ENCODE results near the gene DIS3L2.
"Not testable (repeated sequence)": the region's sequence is repeated elsewhere in the genome, so short reads cannot be mapped to it uniquely, and the experiment has no call there.

The DIS3L2 gene

DNA sequence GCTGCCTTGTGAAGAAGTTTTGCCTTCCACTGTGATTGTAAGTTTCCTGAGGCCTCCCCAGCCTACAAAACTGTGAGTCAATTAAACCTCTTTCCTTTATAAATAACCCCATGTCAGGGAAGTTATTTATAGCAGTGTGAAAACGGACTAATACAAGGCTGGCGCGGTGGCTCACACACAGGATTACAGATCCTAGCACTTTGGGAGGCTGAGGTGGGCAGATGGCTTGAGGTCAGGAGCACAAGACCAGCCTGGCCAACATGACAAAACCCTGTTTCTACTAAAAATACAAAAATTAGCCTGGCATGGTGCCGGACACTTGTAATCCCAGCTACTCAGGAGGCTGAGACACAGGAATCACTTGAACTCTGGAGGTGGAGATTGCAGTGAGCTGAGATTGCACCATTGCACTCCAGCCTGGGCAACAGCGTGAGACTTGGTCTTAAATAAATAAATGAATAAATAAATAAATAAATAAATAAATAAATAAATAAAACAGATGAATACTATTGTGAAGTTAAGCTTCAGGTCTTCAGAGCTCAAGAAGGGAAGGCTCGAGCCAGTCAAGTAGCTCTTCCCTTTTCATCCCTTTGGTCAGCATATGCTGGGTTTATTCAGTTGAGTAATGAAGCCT, 154.3 kb downstream of the DIS3L2 start:
- DNase-seq (ENCODE audit: low read depth in 2 of 2) = not testable (repeated sequence)

DNA sequence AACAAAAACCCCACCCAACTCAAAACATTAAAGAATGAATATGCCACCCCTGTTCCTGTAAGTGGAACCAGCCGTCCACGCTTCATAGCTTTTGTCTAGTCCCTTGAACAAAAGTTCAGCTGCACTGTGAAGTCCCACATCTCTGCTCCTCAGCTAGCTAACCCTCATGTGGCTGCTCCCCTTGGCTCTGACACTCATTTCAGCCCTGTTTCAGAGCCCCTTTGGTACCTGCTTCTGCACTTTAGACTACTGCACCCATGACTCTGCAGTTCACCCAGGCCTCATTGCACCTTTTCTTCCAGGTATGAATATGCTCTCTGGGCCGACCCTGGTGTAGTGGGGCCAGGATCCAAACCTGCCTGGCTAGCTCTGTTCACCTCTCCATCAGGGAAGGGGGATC, 155.3 kb downstream of the DIS3L2 start:
- no peak for DNase-seq (ENCODE audit: low read depth in 2 of 2)

DNA sequence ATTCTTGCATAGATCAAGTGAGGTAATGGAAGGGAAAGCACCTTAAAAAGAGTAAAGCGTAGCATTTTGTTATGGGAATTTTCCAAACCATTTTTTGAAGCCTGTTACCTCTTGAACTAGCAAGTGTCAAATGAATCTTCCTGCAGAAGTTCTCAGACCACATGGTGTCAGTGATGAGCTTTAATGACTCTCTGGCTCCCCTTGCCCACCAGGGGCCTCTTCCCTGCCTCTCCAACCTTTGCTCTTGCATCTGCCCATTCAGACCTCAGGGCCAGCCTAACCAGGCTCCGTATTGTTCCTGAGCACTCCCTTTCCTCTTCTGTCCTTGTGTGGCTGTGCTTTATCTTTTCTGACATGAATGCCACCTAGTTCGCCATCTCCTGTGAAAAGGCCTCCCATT, 155.9 kb downstream of the DIS3L2 start:
- no peak for DNase-seq (ENCODE audit: low read depth in 2 of 2)

GRCh38 chr2:232120911-232121310, 159.4 kb downstream of the DIS3L2 start:
- no peak for DNase-seq (ENCODE audit: low read depth in 2 of 2)

DNA sequence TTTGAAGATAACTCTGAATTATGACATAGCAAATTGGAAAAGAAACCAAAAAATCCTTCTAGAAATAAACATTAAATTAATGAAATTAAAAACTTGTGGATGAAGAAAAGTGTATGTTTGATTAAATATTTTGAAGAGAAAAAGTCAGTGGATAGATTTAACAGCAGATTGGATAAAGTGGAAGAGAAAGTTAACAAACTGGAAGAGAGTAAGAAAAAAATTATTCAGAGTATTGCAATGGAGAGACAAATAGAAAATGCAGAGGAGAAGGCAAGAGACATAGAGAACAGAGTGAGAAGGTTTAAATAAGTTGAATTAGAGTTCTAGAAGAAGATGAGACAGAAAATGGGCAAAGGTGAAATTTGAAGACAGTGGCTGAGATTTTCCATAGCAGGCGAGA, 162.8 kb downstream of the DIS3L2 start:
- no peak for DNase-seq (ENCODE audit: low read depth in 2 of 2)

- DNase-seq (ENCODE audit: low read depth in 2 of 2) = no peak
Measured at GRCh38 chr2:232126301-232127099, 165.0 kb downstream of the DIS3L2 start.

- DNase-seq (ENCODE audit: low read depth in 2 of 2) = no peak
Measured at GRCh38 chr2:232129483-232129882, 168.0 kb downstream of the DIS3L2 start.

GRCh38 chr2:232132181-232132580, 170.7 kb downstream of the DIS3L2 start:
- no peak for DNase-seq (ENCODE audit: low read depth in 2 of 2)

- DNase-seq (ENCODE audit: low read depth in 2 of 2) = no peak
Measured at GRCh38 chr2:232133078-232133477, 171.6 kb downstream of the DIS3L2 start.

- no peak for DNase-seq (ENCODE audit: low read depth in 2 of 2)
Measured at GRCh38 chr2:232134939-232135338, 173.4 kb downstream of the DIS3L2 start.

GRCh38 chr2:232137356-232138147, 176.0 kb downstream of the DIS3L2 start:
- DNase-seq (ENCODE audit: low read depth in 2 of 2) = no peak

- DNase-seq (ENCODE audit: low read depth in 2 of 2) = no peak
Measured at GRCh38 chr2:232138441-232138840, 176.9 kb downstream of the DIS3L2 start.

DNA sequence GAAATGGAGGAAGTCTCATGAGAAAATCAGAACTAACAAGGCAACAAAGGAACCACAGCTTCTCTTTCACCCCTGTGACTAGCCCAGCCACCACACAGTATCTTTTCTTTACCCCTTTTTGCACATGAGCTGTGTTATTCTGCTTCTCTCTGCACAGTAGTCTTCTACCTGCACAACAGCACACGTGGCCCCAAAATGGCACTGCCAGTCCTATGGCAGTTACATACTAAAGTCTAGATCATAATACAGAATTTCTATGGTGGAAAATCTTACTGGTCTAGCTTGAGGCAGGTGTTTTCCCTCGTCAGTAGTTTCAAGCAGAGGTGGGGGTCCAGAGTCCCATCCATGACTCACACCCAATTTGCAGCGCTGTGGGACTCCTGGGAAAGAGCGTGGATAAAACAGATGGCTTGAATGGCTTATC, 177.7 kb downstream of the DIS3L2 start:
- DNase-seq (ENCODE audit: low read depth in 2 of 2) = no peak

GRCh38 chr2:232139786-232140562, 178.5 kb downstream of the DIS3L2 start:
- no peak for DNase-seq (ENCODE audit: low read depth in 2 of 2)

DNA sequence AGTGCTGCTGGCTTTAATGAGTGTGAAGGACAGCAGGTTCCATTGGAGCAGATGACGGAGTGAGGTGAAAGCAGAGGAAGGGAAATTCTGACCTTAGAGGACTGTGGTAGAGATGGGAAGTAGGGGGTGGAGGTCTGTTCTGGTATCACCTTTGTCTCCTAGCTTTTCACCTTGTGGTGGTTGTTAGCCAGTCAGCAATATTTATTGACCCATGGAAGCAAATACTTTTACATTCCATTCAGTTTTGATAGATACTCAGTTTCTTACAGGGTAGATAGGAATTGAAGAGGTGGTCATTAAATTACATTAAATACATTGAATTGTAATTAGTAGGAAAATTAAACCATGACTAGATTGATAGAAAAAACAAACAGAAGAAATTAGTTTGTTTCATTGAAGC, 180.1 kb downstream of the DIS3L2 start:
- DNase-seq (ENCODE audit: low read depth in 2 of 2) = no peak

- DNase-seq (ENCODE audit: low read depth in 2 of 2) = no peak
Measured at GRCh38 chr2:232142049-232142448, 180.5 kb downstream of the DIS3L2 start.

- DNase-seq (ENCODE audit: low read depth in 2 of 2) = no peak
Measured at GRCh38 chr2:232142502-232142901, 181.0 kb downstream of the DIS3L2 start.

GRCh38 chr2:232146294-232146693, 184.8 kb downstream of the DIS3L2 start:
- DNase-seq (ENCODE audit: low read depth in 2 of 2) = no peak

DNA sequence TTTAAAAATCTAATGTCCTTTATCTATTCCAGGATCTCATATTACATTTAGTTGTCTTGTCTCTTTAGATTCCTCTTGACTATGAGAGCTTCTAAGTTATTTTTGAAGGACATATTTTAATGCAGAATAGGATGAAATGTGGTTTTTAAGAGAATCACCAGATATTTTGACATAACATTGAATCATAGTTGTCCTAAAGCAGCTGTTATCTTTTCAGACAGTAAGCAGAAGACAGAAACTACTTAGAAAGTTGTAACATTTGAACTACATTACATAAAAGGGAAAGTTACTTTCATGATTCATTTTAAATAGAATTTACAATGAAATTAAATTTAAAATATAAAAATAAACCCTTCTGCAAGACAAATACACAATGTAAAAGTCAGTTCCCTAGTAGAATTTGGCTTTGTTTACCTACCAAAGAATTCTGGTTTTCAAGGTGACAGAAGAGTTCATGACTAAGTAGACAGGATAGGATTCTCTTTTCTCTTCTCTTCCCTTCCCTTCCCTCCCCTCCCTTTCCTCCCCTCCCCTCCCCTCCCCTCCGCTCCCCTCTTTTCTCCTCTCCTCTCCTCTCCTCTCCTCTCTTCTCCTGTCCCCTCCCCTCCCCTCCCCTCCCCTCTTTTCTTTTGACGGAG, 186.0 kb downstream of the DIS3L2 start:
- no peak for DNase-seq (ENCODE audit: low read depth in 2 of 2)

DNA sequence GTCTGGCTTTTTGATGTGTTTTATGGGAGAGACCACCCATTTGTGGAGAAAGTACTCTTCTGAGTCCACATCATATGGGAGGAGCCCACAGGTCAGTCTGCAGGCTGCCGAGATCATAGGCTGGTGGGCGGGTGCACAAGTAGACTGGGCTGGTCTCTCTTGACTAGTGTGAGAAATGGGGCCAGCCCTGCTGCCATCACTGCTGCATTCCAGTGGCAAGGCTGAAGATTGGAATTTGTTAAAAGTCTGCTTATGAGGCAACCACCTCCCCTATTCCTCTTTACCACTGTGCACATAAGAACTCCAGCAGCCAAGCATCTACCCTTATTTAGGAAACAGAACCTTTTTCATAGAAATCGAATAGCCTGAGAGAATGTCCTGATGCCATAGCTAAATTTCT, 200.7 kb downstream of the DIS3L2 start:
- DNase-seq (ENCODE audit: low read depth in 2 of 2) = no peak

GRCh38 chr2:232170396-232170795, 208.9 kb downstream of the DIS3L2 start:
- DNase-seq (ENCODE audit: low read depth in 2 of 2) = no peak

Data from stimulated activated CD8-positive, alpha-beta memory T cell treated with anti-CD3 and anti-CD28 coated beads, Interleukin-2, amount 100 ng/mL, for 1 hour (primary cell).